ENCODE measurements around the gene PFKM.

GRCh38 chr12:48192861-48193260 lies 73.7 kb downstream of the PFKM start:
- TF ChIP-seq CTCF (IDR thresholded peaks at IDR 0.05) (no peak), POLR2A (IDR thresholded peaks at IDR 0.05) (no peak), POLR2AphosphoS5 (IDR thresholded peaks at IDR 0.05) (no peak)
